Lower lobe of right lung (tissue), 2 donors: ENCODE results near the gene HS3ST1. TPM values are rescaled to one million over a fixed set of nuclear protein-coding genes. Genes with fewer than 3 reads are reported as not detected.

ENCODE experiments used
- ATAC-seq, 2 donors: fragments of 200-7000 bp; cut with Tn5 transposase; one replicate each; pipeline ENCODE4 v1.9.1; 2020 to 2022; ENCODE audit warnings: mild to moderate bottlenecking in 2 of 2, moderate library complexity in 2 of 2
- DNase-seq: peaks from one replicate; pipeline ENCODE4 v3.0.0-alpha.2; 2020
- H3K27ac ChIP-seq: fragments of 200-600 bp; one replicate; pipeline ENCODE4 v1.8.0; 2022
- H3K27me3 ChIP-seq: fragments of 200-600 bp; one replicate; pipeline ENCODE4 v1.8.0; 2022; ENCODE audit warnings: low read depth
- H3K36me3 ChIP-seq: fragments of 200-600 bp; one replicate; pipeline ENCODE4 v1.8.0; 2022; ENCODE audit warnings: mild to moderate bottlenecking
- H3K4me1 ChIP-seq: fragments of 200-600 bp; one replicate; pipeline ENCODE4 v1.8.0; 2022
- H3K4me3 ChIP-seq: fragments of 200-600 bp; one replicate; pipeline ENCODE4 v1.8.0; 2022; ENCODE audit warnings: mild to moderate bottlenecking
- H3K9me3 ChIP-seq: fragments of 200-600 bp; one replicate; pipeline ENCODE4 v1.8.0; 2022
- CTCF ChIP-seq: fragments of 200-600 bp; IDR thresholded peaks from one replicate; pipeline ENCODE4 v1.8.0; 2022; ENCODE audit warnings: antibody characterized with exemption, mild to moderate bottlenecking
- intact Hi-C: fragments of 100-400 bp; cut with DNase I; formaldehyde crosslinking; loops from one replicate; pipeline ENCODE4 v1.11.0; 2022
- total RNA-seq: library from RNA; stranded (reverse); fragmentation: NEBNext Ultra II Directional; extraction: Animal tissue kit (Norgen Biotek cat#: 25700); gene quantifications from one replicate; pipeline ENCODE4 v1.2.1, GENCODE V29; 2021
- donor health status: DM: no; HTN: yes; CAD: no; lungs with severe emphysema.

HS3ST1 gene
- total RNA-seq, 1 donor from 2014 or later, result 3.8 TPM

GRCh38 chr4:11407551-11407950, 21.1 kb downstream of the HS3ST1 start:
- Histone ChIP-seq H3K9me3 (no peaks in the 10 kb centered on the region), H3K36me3 (no peaks in the 10 kb centered on the region), H3K4me1 (no peaks in the 10 kb centered on the region), H3K4me3 (no peak overlapping the region), H3K27ac (no peak overlapping the region), H3K27me3 (no peaks in the 10 kb centered on the region)
- DNase-seq (no peak), ATAC-seq (no peak)
- intact Hi-C loops, result no loop called here
- no peak for TF ChIP-seq CTCF

- ATAC-seq, result no peak
- Histone ChIP-seq H3K27me3 (no peaks in the 10 kb centered on the region), H3K4me1 (no peaks in the 10 kb centered on the region), H3K4me3 (no peak overlapping the region), H3K27ac (no peak overlapping the region), H3K9me3 (no peaks in the 10 kb centered on the region), H3K36me3 (peaks cover under 1% of the 10 kb centered on the region)
- TF ChIP-seq CTCF, result no peak
- intact Hi-C loops, result no loop called here
- no peak for DNase-seq
These were observed 24.3 kb downstream of the HS3ST1 start for GRCh38 chr4:11404431-11404830.

- no peak overlapping the region for H3K4me3 ChIP-seq
- no peaks in the 10 kb centered on the region for H3K9me3 ChIP-seq
- H3K27ac ChIP-seq, result no peak overlapping the region
- TF ChIP-seq CTCF, result no peak
- H3K36me3 ChIP-seq, result peaks cover 8% of the 10 kb centered on the region
- H3K27me3 ChIP-seq, result no peaks in the 10 kb centered on the region
- intact Hi-C loops, result no loop called here
- no peaks in the 10 kb centered on the region for H3K4me1 ChIP-seq
- no peak for DNase-seq
- no peak for ATAC-seq
These were observed 26.5 kb downstream of the HS3ST1 start for GRCh38 chr4:11402192-11402591.

- no peak for TF ChIP-seq CTCF
- Histone ChIP-seq H3K9me3 (no peaks in the 10 kb centered on the region), H3K27ac (no peak overlapping the region), H3K4me3 (no peak overlapping the region), H3K27me3 (no peaks in the 10 kb centered on the region), H3K36me3 (peaks cover 8% of the 10 kb centered on the region), H3K4me1 (no peaks in the 10 kb centered on the region)
- DNase-seq (no peak), ATAC-seq (no peak)
- intact Hi-C loops, result no loop called here
These were observed 29.2 kb downstream of the HS3ST1 start for GRCh38 chr4:11399461-11399971.

GRCh38 chr4:11397819-11398610, 30.7 kb downstream of the HS3ST1 start:
- H3K27ac ChIP-seq, result no peak overlapping the region

More at GRCh38 chr4:11397819-11398610, 30.7 kb downstream of the HS3ST1 start:
- H3K9me3 ChIP-seq, result no peaks in the 10 kb centered on the region
- TF ChIP-seq CTCF, result no peak
- ATAC-seq, result no peak
- H3K36me3 ChIP-seq, result peaks cover 8% of the 10 kb centered on the region
- no peaks in the 10 kb centered on the region for H3K4me1 ChIP-seq
- H3K4me3 ChIP-seq, result no peak overlapping the region
- no peaks in the 10 kb centered on the region for H3K27me3 ChIP-seq
- DNase-seq, result no peak
- intact Hi-C loops, result no loop called here
